HG03175 (cell line): Measurements from ENCODE around the gene CXCL16.
"Not testable (repeated sequence)": the region's sequence is repeated elsewhere in the genome, so short reads cannot be mapped to it uniquely, and the experiment has no call there.

Experiments
- ATAC-seq: cut with Tn5 transposase; IDR thresholded peaks from one replicate; pipeline ENCODE4 v1.9.1; 2021; ENCODE audit warnings: mild to moderate bottlenecking, moderate library complexity; ENCODE audit not compliant: unreplicated experiment

CXCL16 gene

GRCh38 chr17:4722678-4723240 lies 17.0 kb downstream of the CXCL16 start:
- ATAC-seq, result no peak

GRCh38 chr17:4721203-4722135 lies 18.3 kb downstream of the CXCL16 start:
- ATAC-seq, result no peak

GRCh38 chr17:4720787-4721186 lies 18.9 kb downstream of the CXCL16 start:
- ATAC-seq, result no peak

DNA sequence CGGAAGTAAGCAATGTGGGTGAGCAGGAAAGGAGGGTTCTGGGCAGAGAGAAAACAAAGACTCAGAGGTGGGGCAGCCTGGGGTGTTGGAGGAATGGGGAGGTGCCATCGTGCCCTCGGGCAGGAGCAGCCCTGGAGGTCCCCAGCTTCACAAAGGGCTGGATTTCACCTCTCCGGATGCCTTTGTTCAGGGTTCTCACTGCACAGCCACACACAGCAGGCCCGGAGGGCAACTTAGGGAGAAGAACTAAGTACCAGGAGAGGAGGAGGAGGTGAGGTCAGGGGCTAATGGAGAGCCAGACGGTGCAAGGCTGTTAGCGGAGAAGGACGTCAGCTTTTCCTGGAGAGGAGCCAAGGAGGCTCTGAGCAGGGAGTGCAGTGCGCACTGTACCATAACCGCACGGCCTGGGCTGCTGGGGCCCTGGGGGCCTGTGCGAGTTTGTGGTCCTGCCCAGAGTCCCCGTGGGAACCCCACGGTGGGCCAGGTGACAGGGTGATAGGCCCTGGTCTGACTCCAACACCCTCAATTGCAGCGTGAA lies 20.0 kb downstream of the CXCL16 start:
- ATAC-seq, result no peak

DNA sequence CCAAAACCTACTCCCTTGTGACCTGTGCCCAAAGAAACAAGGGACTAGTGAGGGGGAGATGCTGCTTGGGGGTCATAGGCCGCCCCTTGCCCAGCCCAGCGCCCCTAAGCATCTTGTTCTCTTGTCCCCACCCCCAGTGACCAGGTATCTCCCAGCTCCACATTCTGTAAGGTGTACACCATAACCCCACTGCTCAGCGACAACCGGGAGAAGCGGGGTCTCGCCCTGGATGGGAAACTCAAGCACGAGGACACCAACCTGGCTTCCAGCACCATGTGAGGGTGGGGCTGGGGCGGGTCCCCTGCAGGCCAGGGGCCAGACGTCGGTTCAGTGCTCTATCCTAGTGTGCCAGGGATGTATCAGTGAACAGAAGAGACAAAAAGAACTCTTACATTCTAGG lies 20.6 kb downstream of the CXCL16 start:
- no peak for ATAC-seq

GRCh38 chr17:4718276-4718675 lies 21.5 kb downstream of the CXCL16 start:
- ATAC-seq, result no peak

DNA sequence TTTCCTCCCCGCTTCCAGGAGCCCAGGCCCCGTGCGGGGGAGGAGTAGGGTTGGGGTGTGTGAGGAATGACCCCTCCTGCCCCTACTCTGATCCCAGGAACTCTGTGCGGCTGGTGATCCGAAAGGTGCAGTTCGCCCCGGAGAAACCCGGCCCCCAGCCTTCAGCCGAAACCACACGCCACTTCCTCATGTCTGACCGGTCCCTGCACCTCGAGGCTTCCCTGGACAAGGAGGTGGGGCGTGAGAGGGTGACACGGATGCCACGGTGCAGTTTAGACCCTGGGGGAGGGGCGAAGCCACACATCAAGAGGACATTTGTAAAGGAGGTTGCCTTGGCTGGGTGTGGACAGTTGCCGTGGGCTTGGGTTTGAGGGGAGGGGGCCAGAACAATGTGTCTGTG lies 21.9 kb downstream of the CXCL16 start:
- ATAC-seq, result no peak

DNA sequence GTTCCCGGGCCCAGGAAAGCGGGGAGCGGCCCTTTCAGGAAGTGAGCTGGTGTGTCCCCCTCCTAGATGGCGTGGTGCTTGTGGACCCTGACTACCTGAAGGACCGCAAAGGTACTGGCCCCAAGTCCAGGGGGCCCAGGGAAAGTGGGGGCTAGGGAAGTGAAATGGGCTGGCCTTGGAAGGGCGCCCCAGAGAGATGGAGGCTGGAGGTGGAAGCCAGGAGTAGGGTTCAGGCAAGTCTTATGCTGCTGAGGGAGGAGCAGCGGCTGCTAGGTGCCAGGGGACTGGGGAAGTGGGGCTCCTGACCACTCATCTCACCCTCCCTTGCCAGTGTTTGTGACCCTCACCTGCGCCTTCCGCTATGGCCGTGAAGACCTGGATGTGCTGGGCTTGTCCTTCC lies 23.6 kb downstream of the CXCL16 start:
- ATAC-seq, result no peak

DNA sequence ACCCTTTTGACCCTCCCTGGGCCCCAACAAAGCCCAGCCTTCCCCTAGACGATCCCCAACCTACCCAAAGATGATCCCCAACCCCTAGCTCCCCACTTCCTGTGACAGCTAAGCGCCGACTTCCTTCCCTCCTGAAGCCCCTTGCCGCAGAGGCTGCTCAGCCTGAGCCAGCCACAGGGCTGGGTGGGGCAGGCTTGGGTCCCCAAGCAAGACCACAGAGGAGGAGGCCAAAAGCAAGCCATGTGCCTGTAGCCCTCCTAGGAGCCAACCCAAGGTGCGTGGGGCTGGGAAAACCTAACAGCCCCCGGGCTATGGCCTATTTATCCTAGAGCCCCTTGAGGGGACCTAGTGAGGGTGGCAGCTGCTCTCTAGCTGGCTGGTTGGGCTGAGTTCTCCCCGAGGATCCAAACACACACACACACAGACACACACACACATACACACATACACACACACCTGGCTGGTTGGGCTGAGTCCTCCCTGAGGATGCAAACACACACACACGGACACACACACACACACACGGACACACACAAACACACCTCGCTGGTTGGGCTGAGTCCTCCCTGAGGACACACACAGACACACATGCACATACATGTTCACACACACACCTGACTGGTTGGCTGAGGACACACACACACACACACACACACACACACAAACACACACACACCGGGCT lies 24.5 kb downstream of the CXCL16 start:
- ATAC-seq, result no peak

DNA sequence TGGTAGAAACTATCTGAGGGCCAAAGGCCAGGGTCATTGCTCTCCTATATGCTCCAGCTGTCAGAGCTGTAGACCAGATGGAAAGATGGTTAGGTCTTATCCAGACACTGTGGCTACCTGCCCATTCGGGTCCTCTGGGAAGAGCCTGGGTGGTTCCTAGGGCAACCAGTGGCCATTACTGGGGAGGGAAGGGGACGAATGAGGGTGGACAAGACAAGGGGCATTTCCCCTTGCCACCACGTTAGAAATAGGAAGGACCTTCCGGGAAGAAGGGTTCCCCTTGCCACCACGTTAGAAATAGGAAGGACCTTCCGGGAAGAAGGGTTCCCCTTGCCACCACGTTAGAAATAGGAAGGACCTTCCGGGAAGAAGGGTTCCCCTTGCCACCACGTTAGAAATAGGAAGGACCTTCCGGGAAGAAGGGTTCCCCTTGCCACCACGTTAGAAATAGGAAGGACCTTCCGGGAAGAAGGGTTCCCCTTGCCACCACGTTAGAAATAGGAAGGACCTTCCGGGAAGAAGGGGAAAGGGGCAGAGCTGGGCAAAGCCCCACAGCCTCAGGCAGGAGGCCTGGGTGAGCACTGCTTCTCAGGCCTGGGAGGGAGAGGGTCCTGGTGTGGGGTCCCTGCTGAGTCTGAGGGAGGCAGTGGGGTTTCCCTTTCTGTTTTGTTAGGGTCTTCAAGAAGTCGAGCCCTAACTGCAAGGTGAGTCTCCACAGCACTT lies 25.2 kb downstream of the CXCL16 start:
- ATAC-seq, result not testable (repeated sequence)

- no peak for ATAC-seq
Measured at GRCh38 chr17:4712526-4712925, 27.2 kb downstream of the CXCL16 start.

DNA sequence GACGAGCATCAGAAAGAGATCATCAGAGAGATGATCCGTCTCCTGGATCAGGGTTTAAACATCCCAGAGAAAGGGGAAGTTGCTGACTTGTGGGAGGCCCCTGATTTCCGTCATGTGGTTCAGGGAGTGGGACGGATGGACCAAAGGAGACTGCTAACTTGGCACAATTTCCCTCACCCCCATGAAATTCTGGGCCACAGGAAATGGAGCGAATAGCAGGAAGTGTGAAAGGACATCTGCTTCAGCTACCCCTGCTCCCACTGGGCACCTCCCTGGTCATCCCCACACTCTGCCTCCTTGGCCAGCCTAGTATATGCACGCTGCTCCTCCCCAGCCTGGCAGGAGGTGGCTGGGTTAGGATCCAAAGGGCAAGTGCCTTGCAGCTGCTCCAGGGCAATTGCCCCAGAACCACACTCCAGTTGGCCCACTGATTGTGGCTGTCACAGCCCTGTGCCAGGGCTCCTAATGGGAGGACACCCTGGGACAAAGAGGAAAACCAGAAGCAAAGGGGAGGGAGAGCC lies 28.0 kb downstream of the CXCL16 start:
- no peak for ATAC-seq

- ATAC-seq, result peak; percentile 15
Measured at GRCh38 chr17:4710693-4711634, 28.8 kb downstream of the CXCL16 start.

DNA sequence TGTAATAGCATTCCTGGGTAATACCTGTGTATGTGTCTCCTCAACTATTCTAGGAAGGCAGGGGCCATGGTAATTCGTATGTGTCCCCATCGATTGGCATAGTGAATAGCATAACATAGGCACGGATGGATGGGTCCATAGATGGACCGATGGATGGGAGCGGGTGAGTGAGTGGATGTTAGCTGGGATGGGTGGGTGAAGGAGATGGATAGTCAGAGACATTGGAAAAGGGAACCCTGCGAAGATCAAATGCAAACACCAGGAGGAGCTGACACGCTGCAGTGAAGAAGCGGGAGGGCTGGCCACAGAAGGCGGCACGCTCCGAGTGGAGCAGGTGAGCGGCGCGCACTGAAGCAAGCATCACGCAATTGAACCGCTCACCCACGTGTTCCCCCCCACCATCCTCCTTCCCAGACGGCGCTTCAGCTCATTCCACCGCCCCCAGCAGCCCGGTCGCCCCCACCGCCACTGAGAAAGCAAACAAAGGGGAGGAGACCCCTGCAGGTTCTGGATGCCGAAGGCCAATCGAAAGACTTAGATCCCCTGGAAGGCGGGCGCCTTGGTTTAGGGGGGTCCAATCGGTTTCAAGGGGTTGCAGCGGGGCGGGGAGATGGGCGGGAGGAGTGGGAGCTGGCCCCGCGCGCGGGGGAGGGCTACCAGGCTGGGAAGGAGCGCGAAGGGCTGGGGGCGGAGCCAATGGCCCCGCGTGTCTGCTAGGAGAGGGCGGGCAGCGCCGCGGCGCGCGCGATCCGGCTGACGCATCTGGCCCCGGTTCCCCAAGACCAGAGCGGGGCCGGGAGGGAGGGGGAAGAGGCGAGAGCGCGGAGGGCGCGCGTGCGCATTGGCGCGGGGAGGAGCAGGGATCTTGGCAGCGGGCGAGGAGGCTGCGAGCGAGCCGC lies 29.7 kb downstream of the CXCL16 start, which contains the start of gene ARRB2:
TSS of gene ARRB2 (plus strand) at position 839 of the 899 bp plus-strand sequence. CDS start 90 bp downstream, outside the sequence.
- ATAC-seq, result peak; percentile 86

- no peak for ATAC-seq
Measured at GRCh38 chr17:4708436-4708835, 31.3 kb downstream of the CXCL16 start.

DNA sequence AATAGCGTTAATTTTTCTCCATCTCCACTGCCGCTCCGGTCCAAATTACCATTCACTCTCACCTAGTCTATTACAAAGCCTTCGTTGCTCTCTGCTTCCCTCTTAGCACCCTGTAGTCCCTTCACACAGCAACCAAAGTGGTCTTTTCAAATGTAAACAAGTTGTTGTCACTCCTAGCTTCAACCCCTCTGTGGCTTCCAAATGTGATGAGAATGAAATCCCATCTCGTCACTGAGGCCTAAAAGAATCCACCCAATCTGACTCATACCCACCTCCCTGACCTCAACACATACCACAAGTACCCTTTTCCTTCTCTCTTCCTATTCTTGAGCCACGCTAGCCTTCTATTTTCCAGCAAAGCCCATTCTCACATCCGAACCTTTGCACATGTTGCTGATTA lies 33.6 kb downstream of the CXCL16 start:
- no peak for ATAC-seq

DNA sequence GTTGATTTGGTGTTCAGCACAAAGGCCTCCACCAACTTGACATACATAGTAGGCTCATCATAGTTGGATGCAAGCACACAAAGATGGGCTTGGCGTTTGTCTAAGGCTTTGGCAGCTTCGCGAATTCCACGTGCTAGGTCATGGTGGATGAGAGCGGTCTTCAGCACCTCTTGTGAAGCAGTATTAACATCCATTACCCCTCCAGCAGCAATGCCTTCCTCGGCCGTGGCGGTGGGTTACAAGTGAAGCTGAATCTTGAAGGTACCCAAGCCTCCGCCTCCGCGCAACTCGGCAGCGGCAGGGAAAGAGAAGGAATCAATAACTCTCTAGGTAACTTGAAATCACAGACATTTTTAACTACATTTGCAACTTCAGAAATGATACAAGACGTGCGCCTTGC lies 34.7 kb downstream of the CXCL16 start:
- ATAC-seq, result no peak

- ATAC-seq, result not testable (repeated sequence)
Measured at GRCh38 chr17:4704574-4704907, 35.2 kb downstream of the CXCL16 start.

DNA sequence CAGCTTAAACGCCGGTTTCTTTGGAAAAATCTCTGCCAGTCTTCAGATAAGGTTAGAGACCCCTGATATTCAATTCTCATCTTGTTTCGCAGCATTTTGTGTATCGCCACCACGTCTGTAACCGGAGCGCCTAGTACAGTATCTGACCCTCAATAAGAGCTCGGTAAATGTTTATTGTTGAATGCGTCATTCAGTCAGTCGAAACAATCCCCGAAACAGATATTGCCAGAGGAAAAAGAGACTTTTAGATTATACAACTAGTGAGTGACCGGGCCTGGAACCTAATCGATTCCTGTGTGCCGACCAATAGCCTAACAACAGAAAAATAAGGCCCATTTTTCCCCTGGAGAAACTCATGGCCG lies 36.4 kb downstream of the CXCL16 start:
- ATAC-seq, result no peak
